DND-41 (cell line): ENCODE data around the gene GNAO1.

ENCODE experiments used
- CTCF ChIP-seq: IDR thresholded peaks from 2 replicates; pipeline ENCODE4 v1.5.1; 2012; ENCODE audit warnings: borderline replicate concordance, low read length, moderate library complexity, mild to moderate bottlenecking; ENCODE audit not compliant: poor library complexity, severe bottlenecking; ENCODE audit errors: extremely low read depth
- EZH2 ChIP-seq: IDR thresholded peaks from 3 replicates; pipeline ENCODE4 v1.6.1; 2012; ENCODE audit warnings: borderline replicate concordance, low read depth, mild to moderate bottlenecking, moderate library complexity, low read length, inconsistent platforms; ENCODE audit not compliant: severe bottlenecking

GRCh38 chr16:56275076-56275475 lies 83.8 kb downstream of the GNAO1 start:
- TF ChIP-seq CTCF = no peak
- TF ChIP-seq EZH2 = no peak
